ENCODE results near the gene ACOD1. TPM values are rescaled to one million over a fixed set of nuclear protein-coding genes. Genes with fewer than 3 reads are reported as not detected.
"Not testable (repeated sequence)": the region's sequence is repeated elsewhere in the genome, so short reads cannot be mapped to it uniquely, and the experiment has no call there.

The ACOD1 gene
- total RNA-seq, 2 donors from 2014 or later, result not detected

DNA sequence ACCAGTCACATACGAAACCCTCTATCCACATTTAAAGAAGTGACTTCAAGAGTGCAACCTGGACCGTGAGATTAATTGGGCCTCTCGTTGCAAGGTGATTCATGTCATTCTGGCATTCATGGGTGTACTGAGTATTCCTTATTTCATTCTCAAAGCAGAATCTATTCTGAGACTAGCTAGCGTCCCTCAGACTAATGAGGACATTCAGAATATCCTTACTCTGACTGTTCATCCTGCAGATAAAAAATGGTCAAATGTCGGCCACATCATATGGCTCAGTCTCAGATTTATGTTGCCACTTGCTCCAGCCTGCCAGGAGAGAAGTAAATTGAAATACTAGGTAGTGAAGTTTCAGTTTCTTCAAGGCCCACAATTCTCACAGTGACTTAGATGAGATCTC, 7.3 kb downstream of the ACOD1 start:
- Histone ChIP-seq H3K4me1 (ENCODE audit: control insufficient read depth in 1 of 2, low read depth in 2 of 2) (no peaks in the 10 kb centered on the region), H3K27me3 (replicated peaks; ENCODE audit: insufficient read depth) (no peaks in the 10 kb centered on the region), H3K9me3 (no peaks in the 10 kb centered on the region), H3K4me3 (no peak overlapping the region), H3K27ac (no peak overlapping the region), H3K36me3 (no peaks in the 10 kb centered on the region)
- ATAC-seq (ENCODE audit: insufficient number of reproducible peaks, low FRiP score, low read depth), result no peak
- no peak for TF ChIP-seq CTCF (IDR thresholded peaks at IDR 0.05)
- no peak for DNase-seq (ENCODE audit: low spot score)

GRCh38 chr13:76958841-76959432, 10.6 kb downstream of the ACOD1 start:
- ATAC-seq (ENCODE audit: insufficient number of reproducible peaks, low FRiP score, low read depth) (no peak), DNase-seq (ENCODE audit: low spot score) (no peak)
- Histone ChIP-seq H3K4me1 (ENCODE audit: control insufficient read depth in 1 of 2, low read depth in 2 of 2) (no peaks in the 10 kb centered on the region), H3K4me3 (no peak overlapping the region), H3K9me3 (no peaks in the 10 kb centered on the region), H3K27me3 (replicated peaks; ENCODE audit: insufficient read depth) (no peaks in the 10 kb centered on the region), H3K27ac (no peak overlapping the region), H3K36me3 (no peaks in the 10 kb centered on the region)
- no peak for TF ChIP-seq CTCF (IDR thresholded peaks at IDR 0.05)

DNA sequence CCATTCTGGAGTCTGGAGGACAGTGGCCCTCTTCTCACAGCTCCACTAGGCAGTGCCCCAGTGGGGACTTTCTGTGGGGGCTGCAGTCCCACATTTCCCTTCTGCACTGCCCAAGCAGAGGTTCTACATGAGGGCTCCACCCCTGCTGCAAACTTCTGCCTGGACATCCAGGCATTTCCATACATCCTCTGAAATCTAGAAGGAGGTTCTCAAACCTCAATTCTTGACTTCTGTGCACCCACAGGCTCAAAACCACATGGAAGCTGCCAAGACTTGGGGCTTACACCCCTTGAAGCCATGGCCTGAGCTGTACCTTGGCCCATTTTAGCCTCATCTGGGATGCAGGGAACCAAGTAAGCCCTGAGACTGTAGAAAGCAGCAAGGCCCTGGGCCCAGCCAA, 11.4 kb downstream of the ACOD1 start:
- DNase-seq (ENCODE audit: low spot score); H3K36me3 ChIP-seq; H3K27ac ChIP-seq; ATAC-seq (ENCODE audit: insufficient number of reproducible peaks, low FRiP score, low read depth); H3K4me1 ChIP-seq (ENCODE audit: control insufficient read depth in 1 of 2, low read depth in 2 of 2); H3K9me3 ChIP-seq; H3K4me3 ChIP-seq; H3K27me3 ChIP-seq (replicated peaks; ENCODE audit: insufficient read depth): not testable (repeated sequence)

- ATAC-seq (ENCODE audit: insufficient number of reproducible peaks, low FRiP score, low read depth), result peak; percentile 48
- H3K27me3 ChIP-seq (replicated peaks; ENCODE audit: insufficient read depth), result no peaks in the 10 kb centered on the region
- DNase-seq (ENCODE audit: low spot score), result no peak
- peak overlapping the region; percentile 11 to 26 for H3K27ac ChIP-seq
- H3K4me3 ChIP-seq, result no peak overlapping the region
- no peak for TF ChIP-seq CTCF (IDR thresholded peaks at IDR 0.05)
- peaks cover 11 to 16% of the 10 kb centered on the region in 2 donors for H3K4me1 ChIP-seq (ENCODE audit: control insufficient read depth in 1 of 2, low read depth in 2 of 2)
- no peaks in the 10 kb centered on the region for H3K9me3 ChIP-seq
- no peaks in the 10 kb centered on the region for H3K36me3 ChIP-seq
These were observed 17.6 kb downstream of the ACOD1 start for GRCh38 chr13:76965759-76966421.

GRCh38 chr13:76967031-76967430, 18.7 kb downstream of the ACOD1 start:
- Histone ChIP-seq H3K36me3 (no peaks in the 10 kb centered on the region), H3K27ac (no peak overlapping the region), H3K4me3 (no peak overlapping the region), H3K9me3 (no peaks in the 10 kb centered on the region), H3K4me1 (ENCODE audit: control insufficient read depth in 1 of 2, low read depth in 2 of 2) (peaks cover 11 to 16% of the 10 kb centered on the region in 2 donors), H3K27me3 (replicated peaks; ENCODE audit: insufficient read depth) (no peaks in the 10 kb centered on the region)
- TF ChIP-seq CTCF (IDR thresholded peaks at IDR 0.05), result no peak
- DNase-seq (ENCODE audit: low spot score), result no peak
- ATAC-seq (ENCODE audit: insufficient number of reproducible peaks, low FRiP score, low read depth), result no peak
